Upper lobe of right lung (tissue), 1 donor: Measurements from ENCODE around the gene LYRM9. TPM values are rescaled to one million over a fixed set of nuclear protein-coding genes. Genes with fewer than 3 reads are reported as not detected.

Experiments used
- ATAC-seq: fragments of 200-7000 bp; cut with Tn5 transposase; one replicate; pipeline ENCODE4 v1.9.1; 2020; ENCODE audit warnings: mild to moderate bottlenecking, moderate library complexity
- DNase-seq: peaks from one replicate; pipeline ENCODE4 v3.0.0-alpha.2; 2020
- H3K27ac ChIP-seq: fragments of 200-600 bp; one replicate; pipeline ENCODE4 v1.8.0; 2022
- H3K27me3 ChIP-seq: fragments of 200-600 bp; one replicate; pipeline ENCODE4 v1.8.0; 2022; ENCODE audit warnings: mild to moderate bottlenecking
- H3K36me3 ChIP-seq: fragments of 200-600 bp; one replicate; pipeline ENCODE4 v1.8.0; 2022
- H3K4me1 ChIP-seq: fragments of 200-600 bp; one replicate; pipeline ENCODE4 v1.8.0; 2022
- H3K4me3 ChIP-seq: fragments of 200-600 bp; one replicate; pipeline ENCODE4 v1.8.0; 2022; ENCODE audit warnings: mild to moderate bottlenecking
- H3K9me3 ChIP-seq: fragments of 200-600 bp; one replicate; pipeline ENCODE4 v1.8.0; 2022
- CTCF ChIP-seq: fragments of 200-600 bp; IDR thresholded peaks from one replicate; pipeline ENCODE4 v1.8.0; 2022; ENCODE audit warnings: antibody characterized with exemption
- intact Hi-C: fragments of 100-400 bp; cut with DNase I; formaldehyde crosslinking; loops from one replicate; pipeline ENCODE4 v1.11.0; 2022
- total RNA-seq: library from RNA; stranded (reverse); fragmentation: NEBNext Ultra II Directional; extraction: Animal tissue kit (Norgen Biotek cat#: 25700); gene quantifications from one replicate; pipeline ENCODE4 v1.2.1, GENCODE V29; 2021
- donor health status: DM: no; HTN: yes; CAD: no; lungs with severe emphysema.

LYRM9 gene
- total RNA-seq, 1 donor from 2014 or later: 9.0 TPM

- DNase-seq: no peak
- H3K36me3 ChIP-seq: no peaks in the 10 kb centered on the region
- H3K9me3 ChIP-seq: no peaks in the 10 kb centered on the region
- ATAC-seq: no peak
- no peak overlapping the region for H3K4me3 ChIP-seq
- no peak overlapping the region for H3K27ac ChIP-seq
- no peaks in the 10 kb centered on the region for H3K27me3 ChIP-seq
- intact Hi-C loops: no loop called here
- no peak for TF ChIP-seq CTCF
- H3K4me1 ChIP-seq: no peaks in the 10 kb centered on the region
Measured at GRCh38 chr17:27858621-27859305, 34.4 kb downstream of the LYRM9 start.

DNA sequence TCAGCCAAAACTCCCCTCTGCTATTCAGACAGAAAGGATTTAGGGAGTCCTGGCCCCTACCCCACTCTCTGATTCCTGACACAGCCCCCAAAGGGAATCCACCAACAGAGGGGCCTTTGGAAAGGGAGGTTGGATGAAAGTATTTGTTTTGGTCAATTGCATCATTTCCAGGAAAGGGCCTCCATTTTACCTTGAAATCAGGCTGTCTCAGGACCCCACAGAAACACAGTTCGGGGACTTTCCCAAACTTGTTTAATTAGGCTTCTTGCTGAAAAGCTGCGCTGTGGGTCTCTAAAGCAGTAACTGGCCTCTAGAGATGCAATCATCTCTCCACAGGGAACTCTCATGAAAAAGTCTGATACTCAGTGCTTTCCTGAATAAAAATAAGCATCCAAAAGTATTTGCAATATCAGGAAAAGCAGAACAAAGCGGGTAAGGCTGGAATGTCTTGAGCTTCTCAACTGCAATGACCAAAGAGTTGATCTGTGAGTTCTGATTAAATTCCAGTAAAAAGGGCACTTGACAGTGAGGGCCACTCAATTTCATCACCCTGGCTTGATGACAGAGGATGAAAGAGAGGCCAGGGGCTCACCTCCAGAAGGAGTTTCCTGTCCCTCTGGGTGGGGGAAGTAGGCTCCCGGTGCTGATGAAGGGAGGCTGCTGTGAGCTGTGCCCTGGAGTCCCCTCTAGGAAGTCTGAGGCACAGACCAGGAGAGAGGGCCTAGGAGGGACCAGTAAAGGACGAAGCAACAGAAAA lies 36.3 kb downstream of the LYRM9 start:
- Histone ChIP-seq H3K4me1 (no peaks in the 10 kb centered on the region), H3K9me3 (no peaks in the 10 kb centered on the region), H3K27me3 (no peaks in the 10 kb centered on the region), H3K27ac (no peak overlapping the region), H3K4me3 (no peak overlapping the region), H3K36me3 (no peaks in the 10 kb centered on the region)
- intact Hi-C loops: no loop called here
- ATAC-seq (peak; percentile 28), DNase-seq (no peak)
- TF ChIP-seq CTCF: no peak

- intact Hi-C loops: no loop called here
Measured at GRCh38 chr17:27855454-27855853, 37.7 kb downstream of the LYRM9 start.

DNA sequence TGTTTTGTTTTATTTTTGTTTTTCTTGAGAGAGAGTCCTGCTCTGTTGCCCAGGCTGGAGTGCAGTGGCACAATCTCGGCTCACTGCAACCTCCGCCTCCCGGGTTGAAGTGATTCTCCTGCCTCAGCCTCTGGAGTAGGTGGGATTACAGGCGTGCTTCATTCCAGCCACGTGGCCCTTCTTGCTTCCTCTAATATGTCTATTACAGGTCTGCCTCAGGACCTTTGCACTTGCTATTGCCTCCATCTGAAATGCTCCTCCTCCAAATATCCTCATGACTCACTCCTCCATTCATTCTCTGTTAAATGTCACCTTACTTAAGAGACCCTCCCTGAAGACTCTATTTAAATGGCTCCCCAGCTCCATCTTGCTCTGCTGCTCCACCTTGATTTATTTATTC lies 39.0 kb downstream of the LYRM9 start:
- ATAC-seq (no peak), DNase-seq (no peak)
- TF ChIP-seq CTCF: no peak
- no peaks in the 10 kb centered on the region for H3K27me3 ChIP-seq
- no peak overlapping the region for H3K27ac ChIP-seq
- no peaks in the 10 kb centered on the region for H3K36me3 ChIP-seq
- no peaks in the 10 kb centered on the region for H3K9me3 ChIP-seq
- no peak overlapping the region for H3K4me3 ChIP-seq
- no peaks in the 10 kb centered on the region for H3K4me1 ChIP-seq
- intact Hi-C loops: no loop called here

More at GRCh38 chr17:27855454-27855853, 37.7 kb downstream of the LYRM9 start:
- no peak for DNase-seq
- Histone ChIP-seq H3K9me3 (no peaks in the 10 kb centered on the region), H3K27ac (no peak overlapping the region), H3K27me3 (no peaks in the 10 kb centered on the region), H3K36me3 (no peaks in the 10 kb centered on the region), H3K4me1 (no peaks in the 10 kb centered on the region), H3K4me3 (no peak overlapping the region)
- no peak for TF ChIP-seq CTCF
- no peak for ATAC-seq

DNA sequence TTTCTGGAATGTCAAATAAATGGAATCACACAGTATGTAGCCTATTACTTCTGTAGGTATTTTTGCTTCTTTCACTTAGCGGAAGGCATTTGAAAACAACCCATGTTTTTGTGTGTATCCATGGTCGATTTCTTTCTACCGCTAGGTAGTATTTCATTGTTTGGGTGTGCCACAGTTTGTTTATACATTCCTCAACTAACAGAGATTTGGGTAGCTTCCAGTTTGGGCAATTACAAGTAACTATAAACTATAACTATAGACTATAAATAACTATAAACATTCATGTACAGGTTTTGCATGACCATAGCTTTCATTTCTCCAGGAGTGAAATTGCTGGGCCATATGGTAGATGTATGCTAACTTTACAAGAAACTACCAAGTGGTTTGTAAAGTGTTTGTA lies 40.1 kb downstream of the LYRM9 start:
- DNase-seq: no peak
- Histone ChIP-seq H3K9me3 (no peaks in the 10 kb centered on the region), H3K27ac (no peak overlapping the region), H3K4me1 (no peaks in the 10 kb centered on the region), H3K36me3 (no peaks in the 10 kb centered on the region), H3K27me3 (no peaks in the 10 kb centered on the region), H3K4me3 (no peak overlapping the region)
- ATAC-seq: no peak
- no peak for TF ChIP-seq CTCF
- intact Hi-C loops: no loop called here
